Measurements from ENCODE around the gene BICRA. TPM values are rescaled to one million over a fixed set of nuclear protein-coding genes. Genes with fewer than 3 reads are reported as not detected.

BICRA gene
- total and polyA plus RNA-seq, 9 of the 15 experiments (the other 6 are each of a cell fraction or from before 2014, with no cell fraction given) = 0.01 to 8.8 (median 1.2) TPM

DNA sequence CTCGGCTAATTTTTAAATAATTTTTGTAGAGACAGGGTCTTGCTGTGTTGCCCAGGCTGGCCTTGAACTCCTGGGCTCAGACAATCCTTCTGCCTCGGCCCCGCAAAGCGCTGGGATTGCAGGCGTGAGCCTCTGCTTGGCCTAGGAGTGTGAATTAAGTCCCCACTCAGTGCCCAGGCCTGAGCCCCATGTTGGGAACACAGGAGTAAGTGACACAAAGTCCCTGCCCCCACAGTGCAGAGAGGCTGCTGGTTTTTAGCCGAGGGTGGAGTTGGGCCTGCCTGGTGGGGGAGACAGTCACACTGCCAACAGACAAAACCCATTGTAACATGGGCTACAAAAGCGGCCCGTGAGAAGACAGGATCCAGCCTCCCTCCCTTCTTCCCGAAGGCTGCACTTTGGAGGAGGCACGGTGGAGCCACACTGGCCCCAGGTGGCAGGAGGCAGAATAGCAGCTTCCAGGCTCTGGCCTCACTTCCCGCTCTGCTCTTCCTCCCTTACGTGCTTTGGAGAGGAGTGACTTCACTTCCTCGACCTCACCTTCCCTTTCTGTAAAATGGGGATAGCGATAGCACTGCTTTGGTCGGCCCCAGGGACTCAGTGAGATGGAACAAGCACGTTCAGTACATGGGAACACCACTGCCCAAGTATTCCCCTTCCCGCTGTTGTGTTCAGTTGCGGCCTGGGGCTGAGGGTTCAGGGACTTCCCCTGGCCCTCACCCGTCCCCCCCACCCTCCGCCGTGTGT, 89.1 kb downstream of the BICRA start (continued):
- TF ChIP-seq, protein P1, sequence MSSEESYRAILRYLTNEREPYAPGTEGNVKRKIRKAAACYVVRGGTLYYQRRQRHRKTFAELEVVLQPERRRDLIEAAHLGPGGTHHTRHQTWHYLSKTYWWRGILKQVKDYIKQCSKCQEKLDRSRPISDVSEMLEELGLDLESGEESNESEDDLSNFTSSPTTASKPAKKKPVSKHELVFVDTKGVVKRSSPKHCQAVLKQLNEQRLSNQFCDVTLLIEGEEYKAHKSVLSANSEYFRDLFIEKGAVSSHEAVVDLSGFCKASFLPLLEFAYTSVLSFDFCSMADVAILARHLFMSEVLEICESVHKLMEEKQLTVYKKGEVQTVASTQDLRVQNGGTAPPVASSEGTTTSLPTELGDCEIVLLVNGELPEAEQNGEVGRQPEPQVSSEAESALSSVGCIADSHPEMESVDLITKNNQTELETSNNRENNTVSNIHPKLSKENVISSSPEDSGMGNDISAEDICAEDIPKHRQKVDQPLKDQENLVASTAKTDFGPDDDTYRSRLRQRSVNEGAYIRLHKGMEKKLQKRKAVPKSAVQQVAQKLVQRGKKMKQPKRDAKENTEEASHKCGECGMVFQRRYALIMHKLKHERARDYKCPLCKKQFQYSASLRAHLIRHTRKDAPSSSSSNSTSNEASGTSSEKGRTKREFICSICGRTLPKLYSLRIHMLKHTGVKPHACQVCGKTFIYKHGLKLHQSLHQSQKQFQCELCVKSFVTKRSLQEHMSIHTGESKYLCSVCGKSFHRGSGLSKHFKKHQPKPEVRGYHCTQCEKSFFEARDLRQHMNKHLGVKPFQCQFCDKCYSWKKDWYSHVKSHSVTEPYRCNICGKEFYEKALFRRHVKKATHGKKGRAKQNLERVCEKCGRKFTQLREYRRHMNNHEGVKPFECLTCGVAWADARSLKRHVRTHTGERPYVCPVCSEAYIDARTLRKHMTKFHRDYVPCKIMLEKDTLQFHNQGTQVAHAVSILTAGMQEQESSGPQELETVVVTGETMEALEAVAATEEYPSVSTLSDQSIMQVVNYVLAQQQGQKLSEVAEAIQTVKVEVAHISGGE (CRISPR knock-in tag; IDR thresholded peaks at IDR 0.05) = no peak
- TF ChIP-seq, protein P2, sequence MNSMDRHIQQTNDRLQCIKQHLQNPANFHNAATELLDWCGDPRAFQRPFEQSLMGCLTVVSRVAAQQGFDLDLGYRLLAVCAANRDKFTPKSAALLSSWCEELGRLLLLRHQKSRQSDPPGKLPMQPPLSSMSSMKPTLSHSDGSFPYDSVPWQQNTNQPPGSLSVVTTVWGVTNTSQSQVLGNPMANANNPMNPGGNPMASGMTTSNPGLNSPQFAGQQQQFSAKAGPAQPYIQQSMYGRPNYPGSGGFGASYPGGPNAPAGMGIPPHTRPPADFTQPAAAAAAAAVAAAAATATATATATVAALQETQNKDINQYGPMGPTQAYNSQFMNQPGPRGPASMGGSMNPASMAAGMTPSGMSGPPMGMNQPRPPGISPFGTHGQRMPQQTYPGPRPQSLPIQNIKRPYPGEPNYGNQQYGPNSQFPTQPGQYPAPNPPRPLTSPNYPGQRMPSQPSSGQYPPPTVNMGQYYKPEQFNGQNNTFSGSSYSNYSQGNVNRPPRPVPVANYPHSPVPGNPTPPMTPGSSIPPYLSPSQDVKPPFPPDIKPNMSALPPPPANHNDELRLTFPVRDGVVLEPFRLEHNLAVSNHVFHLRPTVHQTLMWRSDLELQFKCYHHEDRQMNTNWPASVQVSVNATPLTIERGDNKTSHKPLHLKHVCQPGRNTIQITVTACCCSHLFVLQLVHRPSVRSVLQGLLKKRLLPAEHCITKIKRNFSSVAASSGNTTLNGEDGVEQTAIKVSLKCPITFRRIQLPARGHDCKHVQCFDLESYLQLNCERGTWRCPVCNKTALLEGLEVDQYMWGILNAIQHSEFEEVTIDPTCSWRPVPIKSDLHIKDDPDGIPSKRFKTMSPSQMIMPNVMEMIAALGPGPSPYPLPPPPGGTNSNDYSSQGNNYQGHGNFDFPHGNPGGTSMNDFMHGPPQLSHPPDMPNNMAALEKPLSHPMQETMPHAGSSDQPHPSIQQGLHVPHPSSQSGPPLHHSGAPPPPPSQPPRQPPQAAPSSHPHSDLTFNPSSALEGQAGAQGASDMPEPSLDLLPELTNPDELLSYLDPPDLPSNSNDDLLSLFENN (IDR thresholded peaks at IDR 0.05; ENCODE audit: low read depth in 2 of 2, low read length in 2 of 2) = no peak
- TF ChIP-seq, protein P3, sequence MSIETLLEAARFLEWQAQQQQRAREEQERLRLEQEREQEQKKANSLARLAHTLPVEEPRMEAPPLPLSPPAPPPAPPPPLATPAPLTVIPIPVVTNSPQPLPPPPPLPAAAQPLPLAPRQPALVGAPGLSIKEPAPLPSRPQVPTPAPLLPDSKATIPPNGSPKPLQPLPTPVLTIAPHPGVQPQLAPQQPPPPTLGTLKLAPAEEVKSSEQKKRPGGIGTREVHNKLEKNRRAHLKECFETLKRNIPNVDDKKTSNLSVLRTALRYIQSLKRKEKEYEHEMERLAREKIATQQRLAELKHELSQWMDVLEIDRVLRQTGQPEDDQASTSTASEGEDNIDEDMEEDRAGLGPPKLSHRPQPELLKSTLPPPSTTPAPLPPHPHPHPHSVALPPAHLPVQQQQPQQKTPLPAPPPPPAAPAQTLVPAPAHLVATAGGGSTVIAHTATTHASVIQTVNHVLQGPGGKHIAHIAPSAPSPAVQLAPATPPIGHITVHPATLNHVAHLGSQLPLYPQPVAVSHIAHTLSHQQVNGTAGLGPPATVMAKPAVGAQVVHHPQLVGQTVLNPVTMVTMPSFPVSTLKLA (conservative IDR thresholded peaks at IDR 0.05) = no peak
- no peak for TF ChIP-seq TGIF2 (CRISPR knock-in tag; IDR thresholded peaks at IDR 0.05)
- no peak for TF ChIP-seq ZKSCAN3 (CRISPR knock-in tag; IDR thresholded peaks at IDR 0.05)
- no peak for TF ChIP-seq ZNF589 (CRISPR knock-in tag; IDR thresholded peaks at IDR 0.05; ENCODE audit: low read depth)
- TF ChIP-seq, protein P4, sequence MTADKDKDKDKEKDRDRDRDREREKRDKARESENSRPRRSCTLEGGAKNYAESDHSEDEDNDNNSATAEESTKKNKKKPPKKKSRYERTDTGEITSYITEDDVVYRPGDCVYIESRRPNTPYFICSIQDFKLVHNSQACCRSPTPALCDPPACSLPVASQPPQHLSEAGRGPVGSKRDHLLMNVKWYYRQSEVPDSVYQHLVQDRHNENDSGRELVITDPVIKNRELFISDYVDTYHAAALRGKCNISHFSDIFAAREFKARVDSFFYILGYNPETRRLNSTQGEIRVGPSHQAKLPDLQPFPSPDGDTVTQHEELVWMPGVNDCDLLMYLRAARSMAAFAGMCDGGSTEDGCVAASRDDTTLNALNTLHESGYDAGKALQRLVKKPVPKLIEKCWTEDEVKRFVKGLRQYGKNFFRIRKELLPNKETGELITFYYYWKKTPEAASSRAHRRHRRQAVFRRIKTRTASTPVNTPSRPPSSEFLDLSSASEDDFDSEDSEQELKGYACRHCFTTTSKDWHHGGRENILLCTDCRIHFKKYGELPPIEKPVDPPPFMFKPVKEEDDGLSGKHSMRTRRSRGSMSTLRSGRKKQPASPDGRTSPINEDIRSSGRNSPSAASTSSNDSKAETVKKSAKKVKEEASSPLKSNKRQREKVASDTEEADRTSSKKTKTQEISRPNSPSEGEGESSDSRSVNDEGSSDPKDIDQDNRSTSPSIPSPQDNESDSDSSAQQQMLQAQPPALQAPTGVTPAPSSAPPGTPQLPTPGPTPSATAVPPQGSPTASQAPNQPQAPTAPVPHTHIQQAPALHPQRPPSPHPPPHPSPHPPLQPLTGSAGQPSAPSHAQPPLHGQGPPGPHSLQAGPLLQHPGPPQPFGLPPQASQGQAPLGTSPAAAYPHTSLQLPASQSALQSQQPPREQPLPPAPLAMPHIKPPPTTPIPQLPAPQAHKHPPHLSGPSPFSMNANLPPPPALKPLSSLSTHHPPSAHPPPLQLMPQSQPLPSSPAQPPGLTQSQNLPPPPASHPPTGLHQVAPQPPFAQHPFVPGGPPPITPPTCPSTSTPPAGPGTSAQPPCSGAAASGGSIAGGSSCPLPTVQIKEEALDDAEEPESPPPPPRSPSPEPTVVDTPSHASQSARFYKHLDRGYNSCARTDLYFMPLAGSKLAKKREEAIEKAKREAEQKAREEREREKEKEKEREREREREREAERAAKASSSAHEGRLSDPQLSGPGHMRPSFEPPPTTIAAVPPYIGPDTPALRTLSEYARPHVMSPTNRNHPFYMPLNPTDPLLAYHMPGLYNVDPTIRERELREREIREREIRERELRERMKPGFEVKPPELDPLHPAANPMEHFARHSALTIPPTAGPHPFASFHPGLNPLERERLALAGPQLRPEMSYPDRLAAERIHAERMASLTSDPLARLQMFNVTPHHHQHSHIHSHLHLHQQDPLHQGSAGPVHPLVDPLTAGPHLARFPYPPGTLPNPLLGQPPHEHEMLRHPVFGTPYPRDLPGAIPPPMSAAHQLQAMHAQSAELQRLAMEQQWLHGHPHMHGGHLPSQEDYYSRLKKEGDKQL (CRISPR knock-in tag; IDR thresholded peaks at IDR 0.05; ENCODE audit: borderline replicate concordance) = no peak

Measured in K562 (cell line).